GM12801 (cell line): Measurements from ENCODE around the gene ITGA2.

Source experiments
- CTCF ChIP-seq: IDR thresholded peaks from one replicate; pipeline ENCODE4 v1.5.1; 2011; ENCODE audit warnings: control low read depth; ENCODE audit not compliant: insufficient read length; ENCODE audit errors: extremely low read depth

ITGA2 gene

GRCh38 chr5:52977264-52977897, 11.8 kb upstream of the ITGA2 start:
- no peak for TF ChIP-seq CTCF

GRCh38 chr5:52981507-52981906, 7.6 kb upstream of the ITGA2 start:
- TF ChIP-seq CTCF, result no peak

GRCh38 chr5:52983731-52984636, 5.2 kb upstream of the ITGA2 start:
- no peak for TF ChIP-seq CTCF

- no peak for TF ChIP-seq CTCF
Measured at GRCh38 chr5:52985306-52985705, 3.8 kb upstream of the ITGA2 start.

GRCh38 chr5:52987711-52988331, 1.3 kb upstream of the ITGA2 start:
- no peak for TF ChIP-seq CTCF

DNA sequence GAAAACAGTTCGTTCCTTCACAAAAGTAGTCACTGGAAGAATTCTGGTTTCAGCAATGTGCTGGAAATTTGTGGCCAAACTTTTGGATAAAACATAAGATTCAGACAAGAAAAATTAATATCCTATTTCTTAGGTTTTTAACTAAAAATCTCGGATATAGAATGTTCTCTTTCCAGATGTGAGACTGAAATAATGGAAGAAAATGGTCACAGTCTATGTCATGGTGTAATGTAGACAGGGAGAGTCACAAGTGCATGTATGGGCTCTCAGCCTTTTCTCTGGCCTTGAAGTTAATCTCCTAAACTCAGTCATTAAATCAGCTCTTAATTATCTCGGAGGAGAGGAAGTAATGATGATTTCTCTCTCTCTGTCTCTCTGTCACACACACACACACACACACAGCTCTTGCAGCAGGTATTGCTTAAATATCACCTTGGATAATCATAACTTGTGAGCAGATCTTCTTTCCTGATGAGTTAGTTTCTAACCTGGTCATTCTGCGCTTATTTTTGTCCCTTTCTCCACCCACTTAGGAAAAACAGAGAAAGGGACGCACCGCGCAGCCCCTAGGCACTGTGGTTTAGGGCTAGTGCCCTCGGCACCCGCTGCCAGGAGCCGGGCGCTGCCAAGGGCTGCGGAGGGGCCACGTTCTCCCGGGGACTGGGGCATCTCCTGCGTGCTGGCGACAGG, 672 bp upstream of the ITGA2 start:
- no peak for TF ChIP-seq CTCF
